Neural cell (in vitro differentiated cells): ENCODE results near the gene IQCK. TPM values are rescaled to one million over a fixed set of nuclear protein-coding genes. Genes with fewer than 3 reads are reported as not detected.

Experiments
- H2AFZ ChIP-seq: fragments of 200-600, 300-800 bp; sonication (generic), shearing (Covaris generic); 2 replicates; pipeline ENCODE4 v1.6.0; 2014; ENCODE audit warnings: low read depth, mild to moderate bottlenecking, antibody characterized with exemption, low read length, moderate library complexity
- H3F3A ChIP-seq: fragments of 200-600 bp; shearing (Covaris generic); 2 replicates; pipeline ENCODE4 v1.6.1; 2016; ENCODE audit warnings: mild to moderate bottlenecking, moderate library complexity, mixed read lengths, antibody characterized with exemption, low read length; ENCODE audit not compliant: insufficient read depth, poor library complexity, severe bottlenecking
- H3K27ac ChIP-seq: fragments of 200-600, 300-800 bp; sonication (generic), shearing (Covaris generic); 2 replicates; pipeline ENCODE4 v1.5.1; 2014; ENCODE audit warnings: mild to moderate bottlenecking, low read length, moderate library complexity
- H3K27me3 ChIP-seq: fragments of 300-800, 200-600 bp; sonication (generic), shearing (Covaris generic); 2 replicates; pipeline ENCODE4 v1.6.0; 2014; ENCODE audit warnings: mild to moderate bottlenecking, low read depth, low read length, moderate library complexity; ENCODE audit not compliant: insufficient read depth
- H3K36me3 ChIP-seq: fragments of 300-800, 200-600 bp; sonication (generic), shearing (Covaris generic); 2 replicates; pipeline ENCODE4 v1.5.1; 2014; ENCODE audit warnings: mild to moderate bottlenecking, antibody characterized with exemption, low read length, moderate library complexity; ENCODE audit not compliant: insufficient read depth
- H3K4me2 ChIP-seq: fragments of 300-800, 200-600 bp; sonication (generic), shearing (Covaris generic); 2 replicates; pipeline ENCODE4 v1.6.0; 2014; ENCODE audit warnings: mild to moderate bottlenecking, low read length
- H3K4me3 ChIP-seq: fragments of 300-800, 200-600 bp; sonication (generic), shearing (Covaris generic); 2 replicates; pipeline ENCODE4 v1.5.1; 2014; ENCODE audit warnings: mild to moderate bottlenecking, low read length, moderate library complexity
- H3K79me2 ChIP-seq: fragments of 200-600 bp; shearing (Covaris generic); replicated peaks from 2 replicates; pipeline ENCODE4 v1.6.0; 2014; ENCODE audit warnings: mild to moderate bottlenecking, low read length, moderate library complexity; ENCODE audit not compliant: insufficient read depth
- H3K9ac ChIP-seq: fragments of 300-800, 200-600 bp; sonication (generic), shearing (Covaris generic); 2 replicates; pipeline ENCODE4 v1.6.1; 2016; ENCODE audit warnings: mild to moderate bottlenecking, low read length, mixed read lengths
- H3K9me2 ChIP-seq: fragments of 200-600 bp; shearing (Covaris generic); 2 replicates; pipeline ENCODE4 v1.6.1; 2016; ENCODE audit warnings: mild to moderate bottlenecking, low read length, mixed read lengths; ENCODE audit not compliant: insufficient read depth
- H3K9me3 ChIP-seq: fragments of 200-600, 300-800 bp; sonication (generic), shearing (Covaris generic); 2 replicates; pipeline ENCODE4 v1.6.1; 2016; ENCODE audit warnings: mild to moderate bottlenecking, mixed run types, low read length, moderate library complexity, mixed read lengths
- H4K20me1 ChIP-seq: fragments of 200-600 bp; shearing (Covaris generic); 2 replicates; pipeline ENCODE4 v1.6.1; 2016; ENCODE audit warnings: mild to moderate bottlenecking, mixed run types; ENCODE audit not compliant: insufficient read depth
- EP300 ChIP-seq: fragments of 450-650 bp; conservative IDR thresholded peaks from 2 replicates; pipeline ENCODE4 v1.6.1; 2014; ENCODE audit warnings: antibody characterized with exemption, mild to moderate bottlenecking, moderate library complexity; ENCODE audit not compliant: poor library complexity, severe bottlenecking
- EZH2 ChIP-seq: fragments of 200-600, 300-800 bp; shearing (Covaris generic), sonication (generic); IDR thresholded peaks from 2 replicates; pipeline ENCODE4 v1.6.1; 2014; ENCODE audit warnings: antibody characterized with exemption, low read length, borderline replicate concordance, mild to moderate bottlenecking; ENCODE audit not compliant: insufficient read depth, poor library complexity, severe bottlenecking
- MXI1 ChIP-seq: fragments of 450-650 bp; conservative IDR thresholded peaks from 2 replicates; pipeline ENCODE4 v1.6.1; 2014; ENCODE audit warnings: antibody characterized with exemption, mild to moderate bottlenecking; ENCODE audit not compliant: poor library complexity, severe bottlenecking
- POLR2AphosphoS5 ChIP-seq: IDR thresholded peaks from 2 replicates; pipeline ENCODE4 v1.6.1; 2012
- RAD21 ChIP-seq: fragments of 450-650 bp; conservative IDR thresholded peaks from 2 replicates; pipeline ENCODE4 v1.6.1; 2014; ENCODE audit warnings: antibody characterized with exemption, mild to moderate bottlenecking, moderate library complexity
- SMC3 ChIP-seq: fragments of 450-650 bp; conservative IDR thresholded peaks from 2 replicates; pipeline ENCODE4 v1.6.1; 2014; ENCODE audit warnings: antibody characterized with exemption, mild to moderate bottlenecking, moderate library complexity; ENCODE audit not compliant: poor library complexity
- TAF1 ChIP-seq: IDR thresholded peaks from 2 replicates; pipeline ENCODE4 v1.6.1; 2012; ENCODE audit warnings: low read depth
- polyA plus RNA-seq: library from polyadenylated mRNA; depleted of rRNA; stranded (reverse); fragments of >200 nt; gene quantifications from 2 replicates; pipeline ENCODE4 v1.2.3, GENCODE V29; 2014
- TF ChIP-seq, protein P1 (sequence below): IDR thresholded peaks from 2 replicates; pipeline ENCODE4 v1.6.1; 2012; ENCODE audit warnings: borderline replicate concordance
- TF ChIP-seq, protein P2 (sequence below): fragments of 450-650 bp; IDR thresholded peaks from 2 replicates; pipeline ENCODE4 v1.5.1; 2014; ENCODE audit warnings: antibody characterized with exemption, mild to moderate bottlenecking, moderate library complexity; ENCODE audit not compliant: poor library complexity, severe bottlenecking

IQCK gene
- polyA plus RNA-seq, 1 donor from 2014 or later = 10.2 TPM

DNA sequence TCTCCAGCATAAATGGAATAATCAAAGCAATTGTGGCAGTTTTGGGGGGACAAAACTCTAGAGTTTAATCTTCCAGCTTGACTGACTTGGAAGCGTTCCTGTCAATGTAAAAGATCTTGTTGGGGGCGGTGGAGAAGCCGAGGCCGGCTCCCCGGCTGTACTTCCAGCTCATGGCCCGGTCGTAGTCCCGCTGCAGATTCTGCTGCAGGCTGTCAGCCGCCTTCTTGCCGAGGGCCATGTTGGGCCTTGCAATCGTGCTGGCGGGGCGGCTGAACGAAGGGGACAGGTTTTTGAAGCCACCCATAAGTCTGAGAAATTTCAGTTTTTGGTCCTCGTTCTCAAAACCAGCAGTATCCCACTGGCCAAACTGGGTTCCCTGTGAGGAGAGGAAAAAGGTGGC lies 11.2 kb upstream of the IQCK start:
- Histone ChIP-seq H2AFZ (no peak overlapping the region), H3K9ac (no peak overlapping the region), H3K9me3 (no peaks in the 10 kb centered on the region), H4K20me1 (no peaks in the 10 kb centered on the region), H3K79me2 (no peaks in the 10 kb centered on the region), H3K27ac (no peak overlapping the region), H3K36me3 (peaks cover 7% of the 10 kb centered on the region), H3K4me3 (no peak overlapping the region), H3K27me3 (no peaks in the 10 kb centered on the region), H3K4me2 (no peak overlapping the region), H3K9me2 (no peaks in the 10 kb centered on the region), H3F3A (no peaks in the 10 kb centered on the region)
- TF ChIP-seq RAD21 (no peak), EZH2 (no peak), EP300 (no peak), POLR2AphosphoS5 (no peak), MXI1 (no peak), SMC3 (no peak), TAF1 (no peak)
- TF ChIP-seq, protein P1, sequence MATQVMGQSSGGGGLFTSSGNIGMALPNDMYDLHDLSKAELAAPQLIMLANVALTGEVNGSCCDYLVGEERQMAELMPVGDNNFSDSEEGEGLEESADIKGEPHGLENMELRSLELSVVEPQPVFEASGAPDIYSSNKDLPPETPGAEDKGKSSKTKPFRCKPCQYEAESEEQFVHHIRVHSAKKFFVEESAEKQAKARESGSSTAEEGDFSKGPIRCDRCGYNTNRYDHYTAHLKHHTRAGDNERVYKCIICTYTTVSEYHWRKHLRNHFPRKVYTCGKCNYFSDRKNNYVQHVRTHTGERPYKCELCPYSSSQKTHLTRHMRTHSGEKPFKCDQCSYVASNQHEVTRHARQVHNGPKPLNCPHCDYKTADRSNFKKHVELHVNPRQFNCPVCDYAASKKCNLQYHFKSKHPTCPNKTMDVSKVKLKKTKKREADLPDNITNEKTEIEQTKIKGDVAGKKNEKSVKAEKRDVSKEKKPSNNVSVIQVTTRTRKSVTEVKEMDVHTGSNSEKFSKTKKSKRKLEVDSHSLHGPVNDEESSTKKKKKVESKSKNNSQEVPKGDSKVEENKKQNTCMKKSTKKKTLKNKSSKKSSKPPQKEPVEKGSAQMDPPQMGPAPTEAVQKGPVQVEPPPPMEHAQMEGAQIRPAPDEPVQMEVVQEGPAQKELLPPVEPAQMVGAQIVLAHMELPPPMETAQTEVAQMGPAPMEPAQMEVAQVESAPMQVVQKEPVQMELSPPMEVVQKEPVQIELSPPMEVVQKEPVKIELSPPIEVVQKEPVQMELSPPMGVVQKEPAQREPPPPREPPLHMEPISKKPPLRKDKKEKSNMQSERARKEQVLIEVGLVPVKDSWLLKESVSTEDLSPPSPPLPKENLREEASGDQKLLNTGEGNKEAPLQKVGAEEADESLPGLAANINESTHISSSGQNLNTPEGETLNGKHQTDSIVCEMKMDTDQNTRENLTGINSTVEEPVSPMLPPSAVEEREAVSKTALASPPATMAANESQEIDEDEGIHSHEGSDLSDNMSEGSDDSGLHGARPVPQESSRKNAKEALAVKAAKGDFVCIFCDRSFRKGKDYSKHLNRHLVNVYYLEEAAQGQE = no peak
- TF ChIP-seq, protein P2, sequence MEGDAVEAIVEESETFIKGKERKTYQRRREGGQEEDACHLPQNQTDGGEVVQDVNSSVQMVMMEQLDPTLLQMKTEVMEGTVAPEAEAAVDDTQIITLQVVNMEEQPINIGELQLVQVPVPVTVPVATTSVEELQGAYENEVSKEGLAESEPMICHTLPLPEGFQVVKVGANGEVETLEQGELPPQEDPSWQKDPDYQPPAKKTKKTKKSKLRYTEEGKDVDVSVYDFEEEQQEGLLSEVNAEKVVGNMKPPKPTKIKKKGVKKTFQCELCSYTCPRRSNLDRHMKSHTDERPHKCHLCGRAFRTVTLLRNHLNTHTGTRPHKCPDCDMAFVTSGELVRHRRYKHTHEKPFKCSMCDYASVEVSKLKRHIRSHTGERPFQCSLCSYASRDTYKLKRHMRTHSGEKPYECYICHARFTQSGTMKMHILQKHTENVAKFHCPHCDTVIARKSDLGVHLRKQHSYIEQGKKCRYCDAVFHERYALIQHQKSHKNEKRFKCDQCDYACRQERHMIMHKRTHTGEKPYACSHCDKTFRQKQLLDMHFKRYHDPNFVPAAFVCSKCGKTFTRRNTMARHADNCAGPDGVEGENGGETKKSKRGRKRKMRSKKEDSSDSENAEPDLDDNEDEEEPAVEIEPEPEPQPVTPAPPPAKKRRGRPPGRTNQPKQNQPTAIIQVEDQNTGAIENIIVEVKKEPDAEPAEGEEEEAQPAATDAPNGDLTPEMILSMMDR = no peak

DNA sequence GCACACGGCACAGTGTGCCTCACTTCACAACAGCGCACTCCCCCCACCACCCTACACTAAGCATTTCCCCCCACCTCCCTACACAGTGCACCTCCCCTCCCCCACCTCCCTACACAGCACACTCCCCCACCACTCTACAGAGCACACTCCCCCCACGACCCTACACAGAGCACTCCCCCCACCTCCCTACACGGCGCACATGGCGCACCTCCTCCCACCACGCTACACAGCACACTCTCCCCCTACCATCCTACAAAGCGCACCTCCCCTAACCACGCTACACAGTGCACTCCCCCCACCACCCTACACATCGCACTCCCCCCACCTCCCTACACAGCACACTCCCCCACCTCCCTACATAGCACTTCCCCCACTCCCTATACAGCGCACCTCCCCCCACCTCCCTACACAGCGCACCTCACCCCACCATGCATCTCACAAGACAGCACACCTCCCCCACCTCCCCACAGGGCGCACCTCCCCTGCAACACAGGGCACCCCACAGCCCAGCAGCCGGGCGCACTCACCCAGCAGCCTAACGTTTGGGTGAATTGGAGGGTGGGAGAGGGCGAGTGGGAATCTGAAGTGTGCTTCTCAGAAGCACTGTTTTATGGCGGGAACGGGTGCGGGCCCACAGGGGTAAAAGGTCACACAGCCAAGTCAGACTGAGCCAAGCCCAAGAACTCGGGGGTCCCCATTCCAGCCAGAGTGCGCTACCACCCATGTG lies 10.3 kb upstream of the IQCK start:
- Histone ChIP-seq H3K9me3 (no peaks in the 10 kb centered on the region), H3K4me3 (no peak overlapping the region), H2AFZ (no peak overlapping the region), H3K36me3 (peaks cover 7% of the 10 kb centered on the region), H3K9me2 (no peaks in the 10 kb centered on the region), H3K27ac (no peak overlapping the region), H3K4me2 (no peak overlapping the region), H3F3A (no peaks in the 10 kb centered on the region), H3K27me3 (no peaks in the 10 kb centered on the region), H4K20me1 (no peaks in the 10 kb centered on the region), H3K79me2 (peaks cover 1% of the 10 kb centered on the region), H3K9ac (no peak overlapping the region)
- TF ChIP-seq RAD21 (no peak), TAF1 (no peak), EZH2 (no peak), SMC3 (no peak), EP300 (no peak), MXI1 (no peak), POLR2AphosphoS5 (no peak)
- TF ChIP-seq, protein P2 = no peak
- TF ChIP-seq, protein P1 = no peak
